ENCODE measurements around the gene CYP27B1.

The CYP27B1 gene

DNA sequence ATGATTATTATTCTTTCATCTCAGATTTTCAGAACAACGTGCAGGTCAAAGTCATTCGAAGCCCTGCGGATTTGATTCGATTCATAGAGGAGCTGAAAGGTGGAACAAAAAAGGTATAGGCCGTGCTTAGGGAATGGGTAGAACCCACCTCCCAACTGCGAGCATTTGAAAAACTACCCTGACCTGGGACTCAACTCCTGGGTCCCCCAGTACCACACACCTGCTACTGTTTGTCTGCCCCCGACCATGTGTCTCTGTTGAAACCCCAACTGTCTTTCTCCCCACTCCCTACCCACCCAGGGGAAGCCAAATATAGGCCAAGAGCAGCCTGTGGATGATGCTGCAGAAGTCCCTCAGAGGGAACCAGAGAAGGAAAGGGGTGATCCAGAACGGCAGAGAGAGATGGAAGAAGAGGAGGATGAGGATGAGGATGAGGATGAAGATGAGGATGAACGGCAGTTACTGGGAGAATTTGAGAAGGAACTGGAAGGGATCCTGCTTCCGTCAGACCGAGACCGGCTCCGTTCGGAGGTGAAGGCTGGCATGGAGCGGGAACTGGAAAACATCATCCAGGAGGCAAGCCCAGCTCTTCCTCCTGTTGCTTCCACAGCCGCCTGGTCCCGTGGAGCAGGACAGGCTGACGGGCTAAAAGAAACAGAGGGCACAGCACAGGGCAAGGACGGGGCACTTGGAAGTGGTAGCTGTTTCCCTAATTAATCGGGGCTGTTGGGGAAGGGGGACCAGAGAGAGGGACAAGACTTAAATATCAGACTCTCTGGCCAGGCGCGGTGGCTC, 48.8 kb downstream of the CYP27B1 start:
- no peak for TF ChIP-seq EZH2 (optimal IDR thresholded peaks at IDR 0.05; ENCODE audit: low read depth, low read length)
- TF ChIP-seq EZH2phosphoT487 (IDR thresholded peaks at IDR 0.05; ENCODE audit: low read length) = no peak
- TF ChIP-seq, protein P1, sequence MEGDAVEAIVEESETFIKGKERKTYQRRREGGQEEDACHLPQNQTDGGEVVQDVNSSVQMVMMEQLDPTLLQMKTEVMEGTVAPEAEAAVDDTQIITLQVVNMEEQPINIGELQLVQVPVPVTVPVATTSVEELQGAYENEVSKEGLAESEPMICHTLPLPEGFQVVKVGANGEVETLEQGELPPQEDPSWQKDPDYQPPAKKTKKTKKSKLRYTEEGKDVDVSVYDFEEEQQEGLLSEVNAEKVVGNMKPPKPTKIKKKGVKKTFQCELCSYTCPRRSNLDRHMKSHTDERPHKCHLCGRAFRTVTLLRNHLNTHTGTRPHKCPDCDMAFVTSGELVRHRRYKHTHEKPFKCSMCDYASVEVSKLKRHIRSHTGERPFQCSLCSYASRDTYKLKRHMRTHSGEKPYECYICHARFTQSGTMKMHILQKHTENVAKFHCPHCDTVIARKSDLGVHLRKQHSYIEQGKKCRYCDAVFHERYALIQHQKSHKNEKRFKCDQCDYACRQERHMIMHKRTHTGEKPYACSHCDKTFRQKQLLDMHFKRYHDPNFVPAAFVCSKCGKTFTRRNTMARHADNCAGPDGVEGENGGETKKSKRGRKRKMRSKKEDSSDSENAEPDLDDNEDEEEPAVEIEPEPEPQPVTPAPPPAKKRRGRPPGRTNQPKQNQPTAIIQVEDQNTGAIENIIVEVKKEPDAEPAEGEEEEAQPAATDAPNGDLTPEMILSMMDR (IDR thresholded peaks at IDR 0.05; ENCODE audit: low read length) = no peak
- H3K9ac ChIP-seq (ENCODE audit: low read length) = no peak overlapping the region
- H2AFZ ChIP-seq (ENCODE audit: low read length) = no peak overlapping the region
- H3K27me3 ChIP-seq (replicated peaks; ENCODE audit: insufficient read depth, low read length) = no peaks in the 10 kb centered on the region
- H3K4me3 ChIP-seq (ENCODE audit: low read length) = no peak overlapping the region
- H3F3A ChIP-seq (ENCODE audit: insufficient read depth, low read length) = no peaks in the 10 kb centered on the region
- no peaks in the 10 kb centered on the region for H3K9me3 ChIP-seq (replicated peaks; ENCODE audit: insufficient read depth, low read length)
- H3K4me1 ChIP-seq (ENCODE audit: low read length) = no peaks in the 10 kb centered on the region
- H3K27ac ChIP-seq (ENCODE audit: low read length) = no peak overlapping the region
- DNase-seq = no peak
- H4K20me1 ChIP-seq (ENCODE audit: insufficient read depth, low read length) = no peaks in the 10 kb centered on the region
- no peaks in the 10 kb centered on the region for H3K79me2 ChIP-seq (ENCODE audit: low read length)
- no peaks in the 10 kb centered on the region for H3K9me2 ChIP-seq (replicated peaks; ENCODE audit: insufficient read depth, low read length)
- no peak overlapping the region for H3K4me2 ChIP-seq (ENCODE audit: low read depth, low read length)
- H3K36me3 ChIP-seq (replicated peaks; ENCODE audit: insufficient read depth, low read length) = no peaks in the 10 kb centered on the region; the same call in 1 of the 2 replicates

DNA sequence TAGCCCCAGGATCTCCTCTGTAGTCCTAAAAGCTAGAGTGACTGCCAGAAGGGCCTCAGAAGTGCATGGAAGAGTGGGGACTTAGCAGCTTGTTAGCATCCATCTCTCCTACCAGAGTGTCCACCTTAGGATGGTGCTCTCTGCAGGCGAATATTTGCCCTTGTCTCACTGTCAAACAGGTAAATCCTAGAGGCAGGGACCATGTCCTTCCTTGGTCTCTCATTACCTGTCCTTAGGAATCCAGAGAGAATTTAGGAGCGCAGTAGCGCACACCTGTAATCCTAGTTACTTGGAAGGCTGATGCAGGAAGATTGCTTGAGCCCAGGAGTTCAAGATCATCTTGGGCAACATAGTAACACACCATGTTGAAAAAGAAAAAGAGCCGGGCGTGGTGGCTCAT, 49.7 kb downstream of the CYP27B1 start:
- Histone ChIP-seq H3K9me2 (replicated peaks; ENCODE audit: insufficient read depth, low read length) (no peaks in the 10 kb centered on the region), H3K36me3 (replicated peaks; ENCODE audit: insufficient read depth, low read length) (no peaks in the 10 kb centered on the region; the same call in 1 of the 2 replicates), H3K27ac (ENCODE audit: low read length) (no peak overlapping the region), H3K4me3 (ENCODE audit: low read length) (no peak overlapping the region), H3K79me2 (ENCODE audit: low read length) (no peaks in the 10 kb centered on the region), H3K27me3 (replicated peaks; ENCODE audit: insufficient read depth, low read length) (no peaks in the 10 kb centered on the region), H3K9ac (ENCODE audit: low read length) (no peak overlapping the region), H4K20me1 (ENCODE audit: insufficient read depth, low read length) (no peaks in the 10 kb centered on the region), H3K9me3 (replicated peaks; ENCODE audit: insufficient read depth, low read length) (no peaks in the 10 kb centered on the region), H3K4me1 (ENCODE audit: low read length) (no peaks in the 10 kb centered on the region), H2AFZ (ENCODE audit: low read length) (no peak overlapping the region), H3F3A (ENCODE audit: insufficient read depth, low read length) (no peaks in the 10 kb centered on the region), H3K4me2 (ENCODE audit: low read depth, low read length) (no peak overlapping the region)
- DNase-seq = no peak
- TF ChIP-seq, protein P1 (IDR thresholded peaks at IDR 0.05; ENCODE audit: low read length) = no peak
- TF ChIP-seq EZH2 (optimal IDR thresholded peaks at IDR 0.05; ENCODE audit: low read depth, low read length) = no peak
- TF ChIP-seq EZH2phosphoT487 (IDR thresholded peaks at IDR 0.05; ENCODE audit: low read length) = no peak

DNA sequence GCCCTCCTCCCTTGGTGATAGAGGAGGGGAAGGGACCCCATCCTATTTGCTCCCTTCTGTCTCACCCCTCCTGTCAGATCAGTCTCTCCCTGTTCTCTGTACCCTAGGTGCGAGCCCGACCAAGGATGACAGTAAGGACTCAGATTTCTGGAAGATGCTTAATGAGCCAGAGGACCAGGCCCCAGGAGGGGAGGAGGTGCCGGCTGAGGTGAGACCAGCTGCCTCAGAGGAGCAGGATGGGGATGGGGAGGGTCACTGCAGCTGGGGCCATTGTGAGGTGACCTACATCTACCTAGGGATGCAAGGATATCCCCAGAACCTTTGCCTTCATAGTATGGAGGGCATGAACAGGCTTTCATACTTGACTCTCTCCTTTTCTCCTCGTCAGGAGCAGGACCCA, 50.6 kb downstream of the CYP27B1 start:
- H3K27me3 ChIP-seq (replicated peaks; ENCODE audit: insufficient read depth, low read length) = no peaks in the 10 kb centered on the region
- H3K9ac ChIP-seq (ENCODE audit: low read length) = no peak overlapping the region
- no peak overlapping the region for H2AFZ ChIP-seq (ENCODE audit: low read length)
- no peaks in the 10 kb centered on the region for H3K79me2 ChIP-seq (ENCODE audit: low read length)
- no peak overlapping the region for H3K4me3 ChIP-seq (ENCODE audit: low read length)
- TF ChIP-seq, protein P1 (IDR thresholded peaks at IDR 0.05; ENCODE audit: low read length) = no peak
- TF ChIP-seq EZH2 (optimal IDR thresholded peaks at IDR 0.05; ENCODE audit: low read depth, low read length) = no peak
- TF ChIP-seq EZH2phosphoT487 (IDR thresholded peaks at IDR 0.05; ENCODE audit: low read length) = no peak
- H3K9me2 ChIP-seq (replicated peaks; ENCODE audit: insufficient read depth, low read length) = no peaks in the 10 kb centered on the region
- H3K27ac ChIP-seq (ENCODE audit: low read length) = no peak overlapping the region
- H3K36me3 ChIP-seq (replicated peaks; ENCODE audit: insufficient read depth, low read length) = no peaks in the 10 kb centered on the region; the same call in none of the 2 replicates
- H4K20me1 ChIP-seq (ENCODE audit: insufficient read depth, low read length) = no peaks in the 10 kb centered on the region
- DNase-seq = no peak
- H3K4me2 ChIP-seq (ENCODE audit: low read depth, low read length) = no peak overlapping the region
- H3F3A ChIP-seq (ENCODE audit: insufficient read depth, low read length) = no peaks in the 10 kb centered on the region
- no peaks in the 10 kb centered on the region for H3K4me1 ChIP-seq (ENCODE audit: low read length)
- H3K9me3 ChIP-seq (replicated peaks; ENCODE audit: insufficient read depth, low read length) = no peaks in the 10 kb centered on the region
